ENCODE results near the gene CLEC2D.
A peak's percentile ranks its signal among the peaks of the same experiment; 100 is the strongest.
"Not testable (repeated sequence)": the region's sequence is repeated elsewhere in the genome, so short reads cannot be mapped to it uniquely, and the experiment has no call there.

The CLEC2D gene

GRCh38 chr12:9731393-9731792 is 61.9 kb downstream of the CLEC2D start:
- DNase-seq = no peak

DNA sequence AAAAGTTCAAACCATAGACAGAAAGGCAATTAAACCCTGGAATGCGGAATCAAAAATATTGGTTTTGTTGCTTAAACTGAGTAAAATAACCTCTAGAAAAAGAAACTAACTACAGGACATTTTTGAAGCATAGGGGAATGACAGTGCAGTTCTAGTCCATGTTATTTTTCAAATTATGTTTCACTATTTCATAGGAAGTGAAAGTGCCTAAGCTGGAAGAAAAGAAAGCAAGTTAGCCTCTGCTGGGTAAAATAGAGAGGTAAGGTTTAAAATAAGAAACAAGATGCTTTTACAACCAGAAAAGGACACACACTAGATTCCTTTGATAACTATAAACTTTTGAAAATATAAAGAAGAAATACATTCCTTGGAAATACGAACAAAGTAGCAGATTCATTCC is 62.3 kb downstream of the CLEC2D start:
- DNase-seq = no peak

- no peak for DNase-seq
Measured at GRCh38 chr12:9732921-9733461, 63.5 kb downstream of the CLEC2D start, which contains the start of gene CLECL1. Gene CLECL1, minus strand, starts transcription at chr12:9733097.

DNA sequence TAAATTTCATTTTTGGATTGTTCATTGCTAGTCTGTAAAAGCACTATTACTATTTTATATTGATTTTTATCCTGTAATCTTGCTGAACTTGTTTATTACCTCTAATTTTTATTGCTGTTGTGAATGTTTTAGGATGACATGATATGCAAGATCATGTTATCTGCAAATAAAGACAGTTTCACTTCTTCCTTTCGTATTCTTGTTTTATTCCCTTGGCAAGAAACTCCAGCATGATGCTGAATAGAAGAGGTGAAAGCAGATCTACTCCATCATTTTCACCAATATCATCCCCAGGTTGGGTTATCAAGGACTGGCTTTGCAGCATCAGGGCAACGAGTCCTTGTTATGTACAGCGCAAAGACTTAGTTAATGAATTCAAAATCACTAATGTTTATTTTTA is 66.1 kb downstream of the CLEC2D start:
- DNase-seq = no peak

DNA sequence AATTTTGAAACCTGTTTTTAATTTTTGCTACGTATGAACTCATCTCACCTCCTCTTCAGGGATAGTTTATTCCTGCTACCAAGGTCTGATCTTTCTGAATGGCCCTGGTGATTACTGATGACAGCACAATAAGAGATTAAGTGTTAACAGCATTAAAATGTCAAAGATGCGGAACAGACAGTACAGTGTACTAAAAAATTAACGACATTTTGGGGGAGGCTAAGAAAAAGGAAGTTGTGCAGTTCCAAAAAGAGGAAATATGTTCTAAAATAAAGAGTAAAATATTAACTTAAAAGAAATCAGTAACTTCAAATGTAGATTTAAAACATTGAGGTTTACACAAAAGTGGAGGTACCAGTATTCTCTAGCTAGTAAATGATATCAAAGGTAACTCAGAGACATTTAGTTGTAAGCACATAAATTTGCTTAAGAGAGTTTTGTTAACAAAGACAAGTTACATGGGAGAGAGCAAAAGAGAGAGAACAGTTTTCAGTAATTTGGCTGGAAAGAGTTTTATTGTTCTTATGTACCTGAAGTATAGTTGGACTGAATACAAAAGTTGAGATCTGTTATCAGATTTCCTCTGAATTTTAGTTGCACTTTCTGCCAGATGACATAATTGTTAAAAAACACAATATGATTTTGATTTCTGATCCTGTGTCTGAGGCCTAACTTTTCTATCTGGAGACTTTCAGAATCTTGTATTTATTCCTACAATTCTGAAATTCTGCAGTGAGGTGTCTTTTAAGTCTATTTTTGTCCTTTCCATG is 67.6 kb downstream of the CLEC2D start:
- peak; percentile 37 for DNase-seq

DNA sequence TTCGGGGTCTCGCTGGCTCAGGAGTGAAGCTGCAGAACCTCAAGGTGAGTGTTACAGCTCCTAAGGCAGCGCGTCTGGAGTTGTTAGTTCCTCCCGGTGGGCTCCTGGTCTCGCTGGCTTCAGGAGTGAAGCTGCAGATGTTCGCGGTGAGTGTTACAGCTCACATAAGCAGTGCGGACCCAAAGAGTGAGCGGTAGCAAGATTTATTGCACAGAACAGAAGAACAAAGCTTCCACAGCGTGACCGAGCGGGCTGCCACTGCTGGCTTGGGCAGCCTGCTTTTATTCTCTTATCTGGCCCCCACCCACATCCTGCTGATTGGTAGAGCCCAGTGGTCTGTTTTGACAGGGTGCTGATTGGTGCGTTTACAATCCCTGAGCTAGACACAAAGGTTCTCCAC is 69.4 kb downstream of the CLEC2D start:
- DNase-seq = not testable (repeated sequence)

DNA sequence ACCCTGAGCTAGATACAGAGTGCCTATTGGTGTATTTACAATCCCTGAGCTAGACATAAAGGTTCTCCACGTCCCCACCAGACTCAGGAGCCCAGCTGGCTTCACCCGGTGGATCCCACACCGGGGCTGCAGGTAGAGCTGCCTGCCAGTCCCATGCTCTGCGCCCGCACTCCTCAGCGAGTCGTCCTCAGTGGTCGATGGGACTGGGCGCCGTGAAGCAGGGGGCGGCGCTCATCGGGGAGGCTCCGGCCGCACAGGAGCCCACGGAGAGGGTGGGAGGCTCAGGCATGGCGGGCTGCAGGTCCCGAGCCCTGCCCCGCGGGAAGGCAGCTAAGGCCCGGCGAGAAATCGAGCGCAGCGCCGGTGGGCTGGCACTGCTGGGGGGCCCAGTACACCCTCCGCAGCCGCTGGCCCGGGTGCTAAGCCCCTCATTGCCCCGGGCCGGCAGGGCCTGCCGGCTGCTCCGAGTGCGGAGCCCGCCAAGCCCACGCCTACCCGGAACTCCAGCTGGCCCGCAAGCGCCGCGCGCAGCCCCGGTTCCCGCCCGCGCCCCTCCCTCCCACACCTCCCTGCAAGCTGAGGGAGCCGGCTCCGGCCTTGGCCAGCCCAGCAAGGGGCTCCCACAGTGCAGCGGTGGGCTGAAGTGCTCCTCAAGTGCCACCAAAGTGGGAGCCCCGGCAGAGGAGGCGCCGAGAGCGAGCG is 70.0 kb downstream of the CLEC2D start:
- DNase-seq = not testable (repeated sequence)

DNA sequence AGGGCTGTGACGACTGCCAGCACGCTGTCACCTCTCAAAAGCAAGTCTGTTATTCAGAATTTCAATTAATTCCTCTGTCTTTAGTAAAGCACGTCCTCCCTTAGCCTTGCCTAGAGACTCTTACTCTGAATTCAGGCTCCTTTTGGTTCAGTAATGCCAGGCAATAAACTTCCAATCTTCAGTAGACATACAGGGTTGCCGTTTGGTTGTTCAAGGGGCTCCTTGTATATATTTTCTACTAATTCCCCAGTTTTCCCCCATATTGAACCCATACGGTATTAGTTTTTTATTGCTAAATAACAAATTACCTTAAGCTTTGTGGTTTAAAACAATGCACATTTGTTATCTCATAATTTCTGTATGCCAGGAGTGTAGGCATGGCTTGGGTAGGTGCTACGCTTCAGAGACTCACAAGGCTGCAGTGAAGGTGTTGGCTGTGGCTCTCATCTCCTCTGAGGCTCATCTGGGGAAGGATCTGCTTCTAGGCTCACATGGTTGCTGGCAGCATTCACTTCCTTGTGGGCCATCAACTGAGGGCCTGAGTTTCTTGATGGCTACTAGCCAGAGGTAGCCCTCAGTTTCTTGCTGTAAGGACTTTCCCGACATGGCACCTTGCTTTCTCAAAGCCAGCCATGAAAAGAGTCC is 70.7 kb downstream of the CLEC2D start:
- no peak for DNase-seq

DNA sequence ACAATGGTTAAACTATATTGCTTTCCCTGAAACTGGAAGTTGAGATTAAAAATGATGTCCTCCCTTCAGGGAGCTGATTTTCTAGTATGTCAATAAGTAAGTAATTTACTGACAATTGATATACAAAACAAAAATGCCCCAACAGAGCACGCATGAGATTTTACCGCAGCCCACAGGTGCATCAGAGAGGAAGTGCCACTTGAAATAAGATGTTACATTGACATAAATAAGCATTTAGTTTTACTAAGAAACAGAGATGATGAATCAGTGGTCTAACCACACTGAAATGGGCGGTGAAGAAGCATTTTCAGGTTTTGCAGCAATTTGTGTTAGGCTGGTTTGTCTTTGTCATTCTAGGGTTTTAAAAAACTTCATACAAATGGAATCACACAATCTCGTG is 72.2 kb downstream of the CLEC2D start:
- no peak for DNase-seq

DNA sequence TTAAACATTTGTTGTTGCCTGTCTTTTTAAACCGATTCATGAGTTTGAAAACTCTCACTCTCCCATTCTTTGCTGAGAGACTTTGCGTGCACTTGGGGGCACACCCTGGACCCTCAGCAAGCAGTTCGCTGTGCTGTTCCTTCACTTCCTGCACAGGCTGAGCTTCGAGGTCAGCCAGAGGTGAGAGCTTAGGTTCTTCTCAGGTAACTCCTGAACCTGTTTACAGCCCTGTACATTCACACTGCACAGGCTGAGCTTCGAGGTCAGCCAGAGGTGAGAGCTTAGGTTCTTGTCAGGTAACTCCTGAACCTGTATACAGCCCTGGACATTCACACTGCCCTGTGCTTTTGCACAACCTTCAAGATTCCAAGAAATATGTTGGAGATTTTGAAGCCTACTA is 73.1 kb downstream of the CLEC2D start:
- DNase-seq = no peak

GRCh38 chr12:9745199-9745598 is 75.7 kb downstream of the CLEC2D start:
- no peak for DNase-seq
